ENCODE data around the gene GPN1.

DNA sequence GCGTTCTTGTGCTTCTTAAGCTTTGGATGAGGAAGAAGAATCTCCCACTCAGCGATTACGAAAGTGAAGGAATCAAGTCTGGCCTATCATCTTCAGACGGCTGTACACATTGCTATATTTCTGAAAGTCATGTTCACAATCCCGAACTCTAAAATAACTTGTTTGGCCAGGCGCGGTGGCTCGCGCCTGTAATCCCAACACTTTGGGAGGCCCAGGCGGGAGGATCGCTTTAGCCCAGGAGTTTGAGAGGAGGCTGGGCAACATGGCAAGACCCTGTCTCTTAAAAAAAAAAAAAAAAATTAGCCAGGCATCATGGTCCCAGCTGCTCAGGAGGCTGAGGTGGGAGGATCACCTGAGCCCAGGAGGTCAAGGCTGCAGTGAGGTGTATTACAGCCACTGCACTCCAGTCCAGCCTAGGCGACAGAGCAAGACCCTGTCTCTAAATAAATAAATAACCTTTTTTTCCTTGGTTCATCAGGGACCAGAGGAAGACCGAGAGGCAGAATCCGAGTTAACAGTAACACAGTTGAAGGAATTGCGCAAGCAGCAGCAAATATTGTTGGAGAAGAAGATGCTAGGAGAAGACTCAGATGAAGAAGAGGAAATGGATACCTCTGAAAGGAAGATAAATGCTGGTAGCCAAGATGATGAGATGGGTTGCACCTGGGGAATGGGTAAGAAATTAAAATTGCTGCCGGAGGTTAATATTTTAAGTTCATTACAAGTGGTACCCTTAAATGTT lies 35.9 kb downstream of the GPN1 start:
- TF ChIP-seq POLR2A (IDR thresholded peaks at IDR 0.05; ENCODE audit: low read depth) (no peak), EP300 (IDR thresholded peaks at IDR 0.05) (no peak)
- TF ChIP-seq, protein P1, sequence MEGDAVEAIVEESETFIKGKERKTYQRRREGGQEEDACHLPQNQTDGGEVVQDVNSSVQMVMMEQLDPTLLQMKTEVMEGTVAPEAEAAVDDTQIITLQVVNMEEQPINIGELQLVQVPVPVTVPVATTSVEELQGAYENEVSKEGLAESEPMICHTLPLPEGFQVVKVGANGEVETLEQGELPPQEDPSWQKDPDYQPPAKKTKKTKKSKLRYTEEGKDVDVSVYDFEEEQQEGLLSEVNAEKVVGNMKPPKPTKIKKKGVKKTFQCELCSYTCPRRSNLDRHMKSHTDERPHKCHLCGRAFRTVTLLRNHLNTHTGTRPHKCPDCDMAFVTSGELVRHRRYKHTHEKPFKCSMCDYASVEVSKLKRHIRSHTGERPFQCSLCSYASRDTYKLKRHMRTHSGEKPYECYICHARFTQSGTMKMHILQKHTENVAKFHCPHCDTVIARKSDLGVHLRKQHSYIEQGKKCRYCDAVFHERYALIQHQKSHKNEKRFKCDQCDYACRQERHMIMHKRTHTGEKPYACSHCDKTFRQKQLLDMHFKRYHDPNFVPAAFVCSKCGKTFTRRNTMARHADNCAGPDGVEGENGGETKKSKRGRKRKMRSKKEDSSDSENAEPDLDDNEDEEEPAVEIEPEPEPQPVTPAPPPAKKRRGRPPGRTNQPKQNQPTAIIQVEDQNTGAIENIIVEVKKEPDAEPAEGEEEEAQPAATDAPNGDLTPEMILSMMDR (IDR thresholded peaks at IDR 0.05) = no peak
